Measurements from ENCODE around the gene DIPK1A.
"Not testable (repeated sequence)": the region's sequence is repeated elsewhere in the genome, so short reads cannot be mapped to it uniquely, and the experiment has no call there.

DIPK1A gene

DNA sequence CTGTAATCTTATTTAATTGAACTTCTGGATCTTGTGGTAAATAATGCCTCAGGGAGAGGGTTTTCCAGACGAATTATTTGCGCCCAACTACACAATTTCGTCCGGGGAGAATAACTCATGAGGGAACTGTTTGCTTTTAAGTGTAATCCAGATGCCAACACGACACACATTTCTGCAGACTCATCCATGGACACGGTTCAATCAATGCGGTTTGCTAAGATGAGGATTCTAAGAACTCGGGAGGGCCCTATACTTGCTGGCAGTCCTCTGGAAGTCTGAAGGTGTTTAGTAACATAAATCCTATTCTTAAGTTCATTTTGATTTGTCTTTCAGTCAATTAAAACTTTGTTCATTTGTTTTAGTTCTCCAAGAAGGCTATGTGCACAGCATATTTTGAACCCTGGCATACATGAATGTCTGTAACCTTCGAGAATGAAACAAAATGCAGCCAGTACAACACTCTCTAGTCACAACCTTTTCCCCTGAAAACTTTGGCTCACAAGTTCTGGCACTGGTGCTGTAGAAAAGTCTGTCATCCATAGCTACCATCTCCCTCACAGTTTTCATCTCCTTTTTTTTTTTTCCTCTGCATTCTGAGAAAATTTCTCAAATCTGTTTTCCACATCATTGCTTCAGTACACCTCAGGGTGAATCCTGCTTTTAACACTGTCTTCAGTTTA is 38.8 kb downstream of the DIPK1A start:
- DNase-seq (ENCODE audit: extremely low read depth in 1 of 2, low read depth in 1 of 2): no peak

DNA sequence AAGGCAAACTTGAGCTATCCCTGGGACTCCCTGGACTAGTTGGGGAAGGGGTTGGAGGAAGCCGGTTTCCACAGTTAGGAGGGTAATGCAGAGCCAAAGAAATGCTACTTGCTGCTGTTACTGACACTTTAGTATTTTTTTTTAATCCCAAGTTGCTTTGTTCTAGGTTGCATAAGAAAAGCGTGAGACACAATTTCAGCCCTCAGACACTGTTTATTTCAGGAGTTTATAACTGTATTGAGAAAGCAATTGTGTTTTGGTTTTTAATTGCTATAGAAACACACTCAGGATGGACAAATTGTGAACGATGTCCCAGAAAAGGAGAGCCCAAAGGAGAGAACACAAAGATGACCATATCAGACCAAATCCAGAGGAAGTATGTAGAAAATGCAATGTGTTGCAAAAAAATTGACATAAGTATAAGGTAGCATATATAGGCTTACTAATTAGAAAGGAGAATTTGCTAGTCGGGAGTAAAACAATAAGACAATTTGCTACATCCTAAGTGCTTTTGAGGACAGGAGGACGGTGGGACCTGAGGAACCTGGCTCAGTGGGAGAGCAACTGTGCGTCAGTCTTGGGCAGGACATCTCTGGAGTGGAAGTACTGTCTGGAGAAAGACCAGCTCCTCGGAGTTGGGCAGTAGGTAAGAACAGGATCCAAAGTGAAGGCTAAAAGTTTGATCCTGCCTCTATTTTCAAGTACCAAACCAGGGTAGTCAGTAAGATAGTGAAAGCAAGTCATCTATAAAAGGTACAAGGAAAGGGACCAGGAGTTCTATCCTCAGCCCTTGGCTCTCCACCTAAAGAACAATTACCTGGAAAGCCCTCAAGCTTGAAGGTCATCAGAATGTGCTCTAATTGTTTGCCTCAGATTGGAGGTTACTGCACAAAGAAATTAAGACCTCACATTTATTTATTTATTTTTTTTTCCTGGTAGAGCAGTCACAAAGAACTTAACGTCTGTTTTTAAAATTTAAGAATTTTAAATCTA is 39.9 kb downstream of the DIPK1A start:
- DNase-seq (ENCODE audit: extremely low read depth in 1 of 2, low read depth in 1 of 2): no peak

DNA sequence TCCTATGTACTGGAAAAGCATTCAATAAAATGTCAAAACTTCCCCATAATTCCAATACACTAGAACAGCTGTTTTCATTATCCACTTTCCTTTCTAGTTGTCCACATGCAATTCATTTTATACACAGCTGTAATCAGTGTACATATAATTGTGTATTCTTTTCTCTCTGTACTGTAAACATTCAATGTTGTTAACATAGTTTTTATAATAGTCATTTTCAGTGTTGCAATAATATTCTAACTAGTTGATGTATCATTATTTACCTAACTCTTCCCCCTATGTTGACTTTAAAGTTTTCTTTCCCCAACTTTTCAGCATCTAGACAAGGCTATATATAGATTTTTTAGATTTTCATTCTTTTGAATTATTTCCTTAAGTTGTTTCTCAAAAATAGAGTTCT is 44.4 kb downstream of the DIPK1A start:
- DNase-seq (ENCODE audit: extremely low read depth in 1 of 2, low read depth in 1 of 2): no peak

GRCh38 chr1:92915547-92915946 is 45.7 kb downstream of the DIPK1A start:
- no peak for DNase-seq (ENCODE audit: extremely low read depth in 1 of 2, low read depth in 1 of 2)

DNA sequence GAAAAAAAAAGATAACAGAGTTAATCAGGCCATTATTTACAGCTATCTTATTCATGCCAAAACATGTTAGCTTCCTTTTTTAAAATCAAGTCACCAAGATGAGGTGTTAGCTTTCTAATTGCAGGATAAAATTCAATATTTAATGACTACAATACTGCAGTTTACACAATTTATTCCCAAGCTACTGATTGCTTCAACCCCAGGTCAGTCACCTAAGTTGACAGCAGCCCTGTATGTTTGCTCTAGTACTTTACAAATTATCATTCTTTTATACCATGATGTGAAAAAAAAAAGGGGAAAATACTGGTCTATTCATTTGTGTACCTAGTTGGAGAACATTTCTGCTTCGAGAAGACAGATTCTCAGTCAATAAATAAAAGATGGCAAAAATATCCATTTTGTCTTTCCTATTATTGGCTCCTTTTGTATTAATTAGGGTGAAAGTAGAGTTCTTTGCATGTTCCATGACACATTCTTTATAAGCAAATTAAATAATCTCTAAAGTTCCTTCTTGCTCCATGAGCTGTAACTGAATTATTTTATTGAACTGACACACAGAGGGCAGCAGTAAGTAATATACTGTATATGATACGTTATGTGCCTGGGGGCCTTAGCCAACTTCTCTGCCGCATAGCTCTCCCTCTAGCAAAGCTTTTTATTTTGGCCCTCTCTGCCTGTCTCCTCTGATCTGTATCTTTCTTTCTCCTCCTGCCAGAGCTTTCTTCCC is 48.0 kb downstream of the DIPK1A start:
- no peak for DNase-seq (ENCODE audit: extremely low read depth in 1 of 2, low read depth in 1 of 2)

GRCh38 chr1:92910081-92910480 is 51.2 kb downstream of the DIPK1A start:
- DNase-seq (ENCODE audit: extremely low read depth in 1 of 2, low read depth in 1 of 2): no peak

- no peak for DNase-seq (ENCODE audit: extremely low read depth in 1 of 2, low read depth in 1 of 2)
Observed at GRCh38 chr1:92909321-92909720, 51.9 kb downstream of the DIPK1A start.

- no peak for DNase-seq (ENCODE audit: extremely low read depth in 1 of 2, low read depth in 1 of 2)
Observed at GRCh38 chr1:92907949-92908684, 53.1 kb downstream of the DIPK1A start.

DNA sequence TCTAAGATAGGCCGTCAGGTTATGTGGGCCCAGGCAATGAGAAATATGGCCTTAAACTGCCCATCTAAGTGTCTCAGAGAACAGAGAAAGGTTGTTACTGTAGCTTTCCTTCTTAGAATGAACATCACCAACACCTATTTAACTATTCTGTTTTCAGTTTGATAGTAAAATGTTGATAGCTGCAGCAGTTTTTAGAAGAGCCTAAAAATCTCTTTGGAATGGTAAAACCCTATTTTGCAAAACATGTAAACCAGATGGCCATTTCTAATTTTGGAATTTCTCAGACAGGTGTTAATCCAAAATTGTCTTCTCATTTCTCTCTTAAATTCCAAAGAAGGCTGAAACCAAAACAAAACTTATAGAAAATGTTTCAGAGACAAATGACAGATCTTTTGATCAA is 57.5 kb downstream of the DIPK1A start:
- no peak for DNase-seq (ENCODE audit: extremely low read depth in 1 of 2, low read depth in 1 of 2)

DNA sequence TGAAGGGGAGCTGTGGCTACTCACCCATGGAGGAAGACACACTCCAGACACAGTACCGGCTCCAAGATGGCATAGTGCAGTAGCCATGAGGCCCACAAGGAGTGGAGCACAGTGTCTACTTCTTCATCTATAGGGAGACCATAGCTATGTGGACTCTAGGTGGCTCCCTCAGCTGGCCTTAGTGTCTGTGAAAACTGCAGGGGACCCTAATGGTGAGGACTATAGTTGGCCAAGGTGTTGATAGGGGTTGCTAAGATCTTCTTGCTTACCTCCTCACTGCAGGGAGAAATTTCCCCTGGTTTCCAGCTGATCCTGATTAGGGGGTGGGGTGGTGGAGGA is 58.9 kb downstream of the DIPK1A start:
- DNase-seq (ENCODE audit: extremely low read depth in 1 of 2, low read depth in 1 of 2): no peak

GRCh38 chr1:92901699-92902405 is 59.4 kb downstream of the DIPK1A start:
- no peak for DNase-seq (ENCODE audit: extremely low read depth in 1 of 2, low read depth in 1 of 2)

- no peak for DNase-seq (ENCODE audit: extremely low read depth in 1 of 2, low read depth in 1 of 2)
Observed at GRCh38 chr1:92901126-92901525, 60.1 kb downstream of the DIPK1A start.

- no peak for DNase-seq (ENCODE audit: extremely low read depth in 1 of 2, low read depth in 1 of 2)
Observed at GRCh38 chr1:92900539-92900938, 60.7 kb downstream of the DIPK1A start.

DNA sequence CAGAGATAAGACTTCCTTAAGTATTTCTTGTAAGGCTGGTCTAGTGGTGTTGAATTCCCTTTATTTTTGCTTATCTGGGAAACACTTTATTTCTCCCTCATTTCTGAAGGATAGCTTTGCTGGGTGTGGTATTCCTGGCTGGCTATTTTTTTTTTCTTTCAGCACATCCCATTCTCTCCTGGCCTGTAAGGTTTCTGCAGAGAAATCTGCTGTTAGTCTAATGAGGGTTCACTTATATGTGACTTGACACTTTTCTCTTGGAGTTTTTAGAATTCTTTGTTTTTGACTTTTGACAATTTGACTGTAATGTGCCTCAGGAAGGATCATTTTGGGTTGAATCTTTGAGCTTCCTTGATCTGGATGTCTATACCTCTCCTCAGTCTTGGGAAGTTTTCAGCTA is 61.5 kb downstream of the DIPK1A start:
- no peak for DNase-seq (ENCODE audit: extremely low read depth in 1 of 2, low read depth in 1 of 2)

- not testable (repeated sequence) for DNase-seq (ENCODE audit: extremely low read depth in 1 of 2, low read depth in 1 of 2)
Observed at GRCh38 chr1:92898053-92898452, 63.2 kb downstream of the DIPK1A start.

- DNase-seq (ENCODE audit: extremely low read depth in 1 of 2, low read depth in 1 of 2): no peak
Observed at GRCh38 chr1:92887465-92887864, 73.8 kb downstream of the DIPK1A start.

DNA sequence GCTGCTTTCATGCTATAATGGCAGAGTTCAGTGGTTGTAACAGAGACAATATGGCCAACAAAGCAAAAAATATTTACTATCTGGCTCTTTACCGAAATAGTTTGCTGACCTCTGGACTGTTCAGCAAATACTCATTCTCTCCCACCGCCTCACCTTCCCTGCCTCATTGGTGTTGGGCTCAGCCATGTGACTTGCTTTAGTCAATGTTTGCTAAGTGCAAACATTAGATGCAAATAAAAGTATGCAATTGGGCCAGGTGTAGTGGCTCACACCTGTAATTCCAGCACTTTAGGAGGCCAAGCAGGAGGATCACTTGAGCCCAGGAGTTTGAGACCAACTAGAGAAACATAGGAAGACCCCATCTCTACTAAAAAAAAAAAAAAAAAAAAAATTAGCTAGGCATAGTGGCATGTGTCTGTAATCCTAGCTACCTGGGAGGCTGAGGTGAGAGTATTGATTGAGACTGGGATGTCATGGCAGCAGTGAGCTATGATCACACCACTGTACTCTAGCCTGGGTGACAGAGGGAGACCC is 74.3 kb downstream of the DIPK1A start:
- no peak for DNase-seq (ENCODE audit: extremely low read depth in 1 of 2, low read depth in 1 of 2)

DNA sequence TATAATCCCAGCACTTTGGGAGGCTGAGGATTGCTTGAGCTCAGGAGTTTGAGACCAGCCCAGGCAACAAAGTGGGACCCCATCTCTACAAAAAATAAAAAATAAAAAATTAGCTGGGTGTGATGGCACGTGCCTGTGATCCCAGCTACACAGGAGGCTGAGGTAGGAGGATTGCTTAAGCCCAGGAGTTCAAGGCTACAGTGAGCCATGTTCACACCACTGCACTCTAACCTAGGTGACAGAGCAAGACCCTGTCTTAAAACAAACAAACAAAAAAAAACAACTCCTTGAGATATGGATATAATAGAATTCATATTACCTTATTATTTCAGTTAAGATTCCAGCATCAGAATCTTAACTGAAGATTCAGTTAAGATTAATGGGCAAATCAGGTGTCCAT is 77.1 kb downstream of the DIPK1A start:
- DNase-seq (ENCODE audit: extremely low read depth in 1 of 2, low read depth in 1 of 2): no peak

GRCh38 chr1:92883297-92883696 is 78.0 kb downstream of the DIPK1A start:
- no peak for DNase-seq (ENCODE audit: extremely low read depth in 1 of 2, low read depth in 1 of 2)

DNA sequence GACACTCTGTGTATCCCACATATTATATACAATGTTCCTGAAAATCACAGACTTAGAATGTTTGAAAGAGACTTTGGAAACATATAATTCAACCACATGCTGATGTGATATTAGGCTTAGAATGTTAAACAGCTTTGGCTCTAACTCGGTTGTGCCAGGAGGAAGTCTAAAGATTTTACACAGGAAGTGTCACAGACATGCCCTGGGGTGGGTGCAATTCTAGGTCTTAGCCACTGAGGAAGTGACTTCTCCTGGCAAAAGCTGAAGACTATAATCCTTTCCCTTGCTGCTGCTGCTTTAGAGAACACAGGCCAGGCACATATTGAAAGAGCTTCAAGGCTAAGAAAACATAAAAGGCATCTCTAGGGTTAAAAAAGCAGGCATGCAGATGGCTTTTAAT is 78.4 kb downstream of the DIPK1A start:
- peak in 1 of 2 donors; percentile 11 for DNase-seq (ENCODE audit: extremely low read depth in 1 of 2, low read depth in 1 of 2)
